SU-DHL-6 (cell line): ENCODE data around the gene HOXC5.
"Not testable (repeated sequence)": the region's sequence is repeated elsewhere in the genome, so short reads cannot be mapped to it uniquely, and the experiment has no call there.

ENCODE experiments used
- H2AFZ ChIP-seq: fragments of 200-600 bp; sonication (generic); 2 replicates; pipeline ENCODE4 v1.6.1; 2014; ENCODE audit warnings: low read depth, mild to moderate bottlenecking, moderate library complexity, mixed read lengths, antibody characterized with exemption, low read length; ENCODE audit not compliant: severe bottlenecking
- H3F3A ChIP-seq: fragments of 200-600 bp; shearing (Covaris generic); 2 replicates; pipeline ENCODE4 v1.6.0; 2016; ENCODE audit warnings: antibody characterized with exemption, mild to moderate bottlenecking; ENCODE audit not compliant: insufficient read depth
- H3K27ac ChIP-seq: fragments of 200-600 bp; sonication (generic); 2 replicates; pipeline ENCODE4 v1.5.1; 2016; ENCODE audit warnings: low read depth, mild to moderate bottlenecking, low read length, moderate library complexity, mixed read lengths
- H3K27me3 ChIP-seq: fragments of 200-600 bp; sonication (generic), shearing (Covaris generic); 2 replicates; pipeline ENCODE4 v1.6.0; 2014; ENCODE audit warnings: mild to moderate bottlenecking, low read length
- H3K36me3 ChIP-seq: fragments of 200-600 bp; sonication (generic); 2 replicates; pipeline ENCODE4 v1.6.1; 2014; ENCODE audit warnings: mild to moderate bottlenecking, low read length, mixed read lengths
- H3K4me2 ChIP-seq: fragments of 300-600, 200-600 bp; shearing (Covaris generic), sonication (generic); 2 replicates; pipeline ENCODE4 v1.6.0; 2014; ENCODE audit warnings: low read length, low read depth, mild to moderate bottlenecking; ENCODE audit not compliant: poor library complexity, severe bottlenecking
- H3K4me3 ChIP-seq: fragments of 200-600 bp; sonication (generic); 2 replicates; pipeline ENCODE4 v1.5.1; 2014; ENCODE audit warnings: antibody characterized with exemption, low read length, mild to moderate bottlenecking, mixed read lengths; ENCODE audit not compliant: insufficient read depth, poor library complexity, severe bottlenecking
- H3K79me2 ChIP-seq: fragments of 200-600 bp; sonication (generic); 2 replicates; pipeline ENCODE4 v1.6.1; 2014; ENCODE audit warnings: mild to moderate bottlenecking, low read length, moderate library complexity; ENCODE audit not compliant: insufficient read depth
- H3K9ac ChIP-seq: fragments of 200-600 bp; sonication (generic); 2 replicates; pipeline ENCODE4 v1.7.0; 2014; ENCODE audit warnings: mild to moderate bottlenecking, low read length
- H3K9me2 ChIP-seq: fragments of 200-600 bp; sonication (generic); replicated peaks from 2 replicates; pipeline ENCODE4 v1.6.1; 2014; ENCODE audit warnings: low read length; ENCODE audit not compliant: insufficient read depth
- H3K9me3 ChIP-seq: fragments of 200-600 bp; sonication (generic); 2 replicates; pipeline ENCODE4 v1.6.1; 2014; ENCODE audit warnings: low read length, mixed read lengths; ENCODE audit not compliant: insufficient read depth
- H4K20me1 ChIP-seq: fragments of 200-600 bp; sonication (generic); 2 replicates; pipeline ENCODE4 v1.6.1; 2014; ENCODE audit warnings: low read depth, mild to moderate bottlenecking, antibody characterized with exemption, low read length, moderate library complexity, mixed read lengths
- EZH2phosphoT487 ChIP-seq: fragments of 200-600 bp; sonication (generic), shearing (Covaris generic); conservative IDR thresholded peaks from 2 replicates; pipeline ENCODE4 v1.6.1; 2018; ENCODE audit warnings: mild to moderate bottlenecking, antibody characterized with exemption, low read length, moderate library complexity, mixed read lengths
- TF ChIP-seq, protein P1 (sequence below): fragments of 200-600 bp; sonication (generic); IDR thresholded peaks from one replicate; pipeline ENCODE4 v1.5.1; 2017; ENCODE audit warnings: antibody characterized with exemption, mild to moderate bottlenecking, low read length, moderate library complexity; ENCODE audit not compliant: insufficient read depth, poor library complexity, severe bottlenecking

HOXC5 gene

DNA sequence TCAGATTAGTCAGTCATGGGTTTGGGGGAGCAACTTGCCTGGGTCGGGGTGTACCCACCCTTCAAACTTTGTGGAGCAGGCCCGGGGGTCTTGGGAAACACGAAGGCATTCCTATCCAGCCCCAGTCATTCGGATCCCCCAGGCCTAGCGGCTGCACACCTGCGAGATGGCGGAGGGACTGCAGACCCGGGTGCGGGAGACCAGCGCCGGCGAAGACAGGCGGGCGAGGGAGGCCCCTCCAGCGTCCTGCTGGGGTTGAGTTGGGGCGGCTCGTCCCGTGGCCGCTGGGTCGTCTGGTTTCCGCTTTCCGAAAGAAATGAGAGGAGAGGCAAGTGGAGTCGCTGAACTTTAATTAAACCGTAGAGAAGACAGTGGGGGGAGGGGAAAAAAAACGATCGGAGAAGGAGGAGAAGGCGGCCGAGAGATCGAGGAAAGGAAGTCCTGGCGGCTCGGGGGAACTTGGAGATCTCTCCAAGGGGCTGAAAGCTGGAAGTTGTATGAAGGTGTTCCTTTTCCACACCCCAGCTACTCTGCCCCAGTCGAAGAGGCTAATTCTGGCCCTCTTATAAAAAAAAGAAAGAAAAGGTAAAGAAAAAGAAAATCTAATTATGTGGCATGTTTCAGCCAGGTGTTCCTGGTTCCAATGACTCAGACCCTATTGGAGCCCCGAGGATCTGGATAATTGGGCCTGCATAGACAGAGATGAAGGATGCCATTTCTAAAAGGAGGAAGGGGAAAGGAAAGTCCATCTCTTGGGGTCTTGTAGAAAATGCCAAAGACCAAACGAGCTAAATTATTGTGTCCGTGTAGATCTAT, 48.9 kb downstream of the HOXC5 start:
- not testable (repeated sequence) for H2AFZ ChIP-seq, H3K9ac ChIP-seq, H3F3A ChIP-seq, H3K4me3 ChIP-seq, H3K9me3 ChIP-seq, H4K20me1 ChIP-seq, H3K27me3 ChIP-seq, H3K36me3 ChIP-seq, H3K4me2 ChIP-seq, H3K79me2 ChIP-seq, H3K27ac ChIP-seq, H3K9me2 ChIP-seq

DNA sequence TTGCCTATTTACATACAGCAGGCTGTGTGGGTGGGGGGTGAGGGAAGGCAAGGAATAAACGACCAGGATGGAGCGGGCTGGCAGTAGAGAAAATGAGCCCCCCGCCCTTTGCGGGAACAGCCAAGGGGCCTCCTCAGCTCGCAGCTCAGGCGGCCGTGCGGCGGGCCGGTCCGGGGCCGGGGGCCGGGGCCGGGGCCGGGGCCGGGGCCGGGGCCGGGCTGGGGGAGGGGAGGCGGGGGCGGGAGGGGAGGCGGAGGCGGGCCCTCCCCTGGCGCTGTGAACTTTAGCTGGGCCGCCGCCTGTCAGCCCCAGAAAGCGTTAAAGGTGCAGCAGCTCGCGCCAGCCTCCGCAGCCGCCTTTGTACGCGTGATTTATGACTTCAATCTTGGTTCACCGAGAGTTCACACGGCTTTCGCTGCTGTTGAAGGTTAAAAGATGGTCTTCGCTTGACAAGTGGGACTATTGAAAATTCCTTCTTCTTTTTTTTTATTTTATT, 49.6 kb downstream of the HOXC5 start:
- Histone ChIP-seq H3K79me2 (no peaks in the 10 kb centered on the region), H3K27me3 (no peaks in the 10 kb centered on the region), H3K9ac (no peak overlapping the region), H3K4me3 (no peak overlapping the region), H3K4me2 (no peak overlapping the region), H3K9me3 (no peaks in the 10 kb centered on the region), H3K9me2 (no peaks in the 10 kb centered on the region), H3K27ac (no peak overlapping the region), H3F3A (no peaks in the 10 kb centered on the region), H4K20me1 (no peaks in the 10 kb centered on the region), H3K36me3 (no peaks in the 10 kb centered on the region), H2AFZ (no peak overlapping the region)
- TF ChIP-seq EZH2phosphoT487 = no peak
- TF ChIP-seq, protein P1, sequence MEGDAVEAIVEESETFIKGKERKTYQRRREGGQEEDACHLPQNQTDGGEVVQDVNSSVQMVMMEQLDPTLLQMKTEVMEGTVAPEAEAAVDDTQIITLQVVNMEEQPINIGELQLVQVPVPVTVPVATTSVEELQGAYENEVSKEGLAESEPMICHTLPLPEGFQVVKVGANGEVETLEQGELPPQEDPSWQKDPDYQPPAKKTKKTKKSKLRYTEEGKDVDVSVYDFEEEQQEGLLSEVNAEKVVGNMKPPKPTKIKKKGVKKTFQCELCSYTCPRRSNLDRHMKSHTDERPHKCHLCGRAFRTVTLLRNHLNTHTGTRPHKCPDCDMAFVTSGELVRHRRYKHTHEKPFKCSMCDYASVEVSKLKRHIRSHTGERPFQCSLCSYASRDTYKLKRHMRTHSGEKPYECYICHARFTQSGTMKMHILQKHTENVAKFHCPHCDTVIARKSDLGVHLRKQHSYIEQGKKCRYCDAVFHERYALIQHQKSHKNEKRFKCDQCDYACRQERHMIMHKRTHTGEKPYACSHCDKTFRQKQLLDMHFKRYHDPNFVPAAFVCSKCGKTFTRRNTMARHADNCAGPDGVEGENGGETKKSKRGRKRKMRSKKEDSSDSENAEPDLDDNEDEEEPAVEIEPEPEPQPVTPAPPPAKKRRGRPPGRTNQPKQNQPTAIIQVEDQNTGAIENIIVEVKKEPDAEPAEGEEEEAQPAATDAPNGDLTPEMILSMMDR = no peak
